ENCODE results near the gene CFAP299.

Gene CFAP299

DNA sequence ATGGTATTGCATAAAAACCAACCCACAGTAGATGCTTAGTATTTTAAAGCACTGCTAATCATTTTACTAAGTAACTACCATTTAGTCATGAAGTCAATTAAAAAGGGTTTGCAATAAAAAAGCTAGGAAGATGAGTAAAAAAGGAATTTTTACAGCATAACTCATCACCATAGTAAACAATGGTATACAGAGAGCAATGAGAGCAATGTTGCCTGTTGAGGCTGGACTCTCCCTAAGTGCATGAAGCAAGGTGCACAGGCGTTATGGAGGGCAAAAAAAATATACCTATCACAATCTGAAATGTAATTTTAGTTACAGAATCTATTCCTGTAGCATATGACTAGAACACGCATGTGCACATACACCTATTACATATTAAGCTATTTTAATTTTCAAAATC lies 565.4 kb downstream of the CFAP299 start:
- no peak for TF ChIP-seq CTCF (IDR thresholded peaks at IDR 0.05; ENCODE audit: extremely low read depth, insufficient read depth, missing control alignments)
- in situ Hi-C loops (cut with MboI; ENCODE audit: low pct_unique_long_range_greater_than_20kb, low sequenced_read_pairs, unreplicated experiment) = no loop called here
- no peak for DNase-seq (ENCODE audit: low spot score)

DNA sequence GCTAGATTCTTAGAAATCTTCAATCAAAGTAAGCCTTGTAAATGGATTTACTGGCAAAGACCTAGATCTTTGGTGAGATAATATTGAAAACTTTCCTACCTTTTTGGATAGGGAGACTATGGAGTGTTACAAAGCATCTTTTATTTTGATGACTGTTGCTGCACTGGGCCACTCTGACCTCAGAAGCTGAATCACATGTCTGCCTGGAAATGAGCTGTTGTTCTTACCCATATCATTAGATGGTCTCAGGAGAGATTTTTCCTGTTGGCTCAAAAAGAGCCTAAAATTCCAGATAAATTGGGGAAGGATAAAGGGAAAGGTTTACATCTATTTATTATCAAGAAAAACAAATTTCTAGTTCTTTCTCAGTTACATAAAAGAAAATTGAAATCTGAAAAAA lies 567.5 kb downstream of the CFAP299 start:
- no peak for DNase-seq (ENCODE audit: low spot score)
- in situ Hi-C loops (cut with MboI; ENCODE audit: low pct_unique_long_range_greater_than_20kb, low sequenced_read_pairs, unreplicated experiment) = no loop called here

DNA sequence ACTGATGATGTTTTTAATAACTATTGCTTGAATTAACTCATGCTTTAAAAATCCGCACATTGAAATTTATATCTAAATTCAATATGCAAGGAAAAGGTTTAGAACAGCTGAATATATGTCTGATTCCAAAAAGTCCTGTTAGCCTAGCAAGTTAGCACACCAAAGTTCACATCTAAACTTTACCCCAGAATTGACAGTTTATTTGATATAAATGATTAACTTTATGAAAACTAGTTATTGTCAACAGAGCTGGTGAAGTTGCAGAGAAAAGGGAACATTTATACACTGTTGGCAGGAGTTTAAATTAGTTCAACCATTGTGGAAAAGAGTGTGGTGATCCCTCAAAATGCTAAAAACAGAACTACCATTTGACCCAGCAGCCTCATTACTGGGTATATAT lies 574.4 kb downstream of the CFAP299 start:
- no peak for TF ChIP-seq CTCF (IDR thresholded peaks at IDR 0.05; ENCODE audit: extremely low read depth, insufficient read depth, missing control alignments)
- in situ Hi-C loops (cut with MboI; ENCODE audit: low pct_unique_long_range_greater_than_20kb, low sequenced_read_pairs, unreplicated experiment) = no loop called here
- no peak for DNase-seq (ENCODE audit: low spot score)

More for the DNA sequence above, 567.5 kb downstream of the CFAP299 start:
- no peak for TF ChIP-seq CTCF (IDR thresholded peaks at IDR 0.05; ENCODE audit: extremely low read depth, insufficient read depth, missing control alignments)

DNA sequence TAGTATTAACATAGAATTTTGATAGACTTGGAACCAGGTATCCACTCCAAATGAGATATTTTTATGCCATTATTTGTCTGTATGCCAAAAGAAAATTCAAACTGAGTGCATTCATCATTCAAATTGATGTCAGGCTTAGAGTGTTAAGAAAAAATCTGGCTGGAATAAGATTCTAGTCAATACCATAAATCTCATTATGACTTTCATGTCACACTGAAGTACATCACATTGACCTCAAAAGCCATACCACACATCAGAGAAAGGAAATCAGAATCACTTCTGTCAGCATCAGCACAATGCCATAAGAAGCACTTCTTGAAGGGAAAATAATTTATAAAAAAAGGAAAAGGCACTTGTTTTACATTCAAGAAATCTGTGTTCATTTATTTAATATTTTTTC lies 575.9 kb downstream of the CFAP299 start:
- in situ Hi-C loops (cut with MboI; ENCODE audit: low pct_unique_long_range_greater_than_20kb, low sequenced_read_pairs, unreplicated experiment) = no loop called here
- TF ChIP-seq CTCF (IDR thresholded peaks at IDR 0.05; ENCODE audit: extremely low read depth, insufficient read depth, missing control alignments) = no peak

DNA sequence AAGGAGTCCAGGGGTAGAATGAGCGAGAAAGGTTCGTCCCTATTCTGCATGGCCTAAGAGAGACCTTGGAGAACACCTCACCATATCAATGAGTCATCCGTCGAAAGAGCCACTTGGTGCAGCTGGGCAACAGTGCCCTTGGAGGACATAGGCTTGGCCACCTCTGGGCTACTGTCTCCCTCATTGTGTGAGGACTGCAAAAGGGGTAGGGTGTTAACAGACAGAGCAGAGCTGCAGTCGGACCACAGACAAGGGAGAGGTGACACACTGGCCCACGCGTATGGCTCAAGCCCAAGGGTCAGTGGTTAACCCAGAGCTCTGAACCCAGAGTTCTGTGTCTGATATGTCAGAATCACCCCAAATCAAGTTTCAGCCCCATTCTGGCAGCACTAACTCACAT lies 576.8 kb downstream of the CFAP299 start:
- in situ Hi-C loops (cut with MboI; ENCODE audit: low pct_unique_long_range_greater_than_20kb, low sequenced_read_pairs, unreplicated experiment) = no loop called here
- TF ChIP-seq CTCF (IDR thresholded peaks at IDR 0.05; ENCODE audit: extremely low read depth, insufficient read depth, missing control alignments) = no peak
- DNase-seq (ENCODE audit: low spot score) = no peak

More for the DNA sequence above, 575.9 kb downstream of the CFAP299 start:
- no peak for DNase-seq (ENCODE audit: low spot score)

GRCh38 chr4:80913381-80913780 lies 577.9 kb downstream of the CFAP299 start:
- DNase-seq (ENCODE audit: low spot score) = no peak
- TF ChIP-seq CTCF (IDR thresholded peaks at IDR 0.05; ENCODE audit: extremely low read depth, insufficient read depth, missing control alignments) = no peak
- in situ Hi-C loops (cut with MboI; ENCODE audit: low pct_unique_long_range_greater_than_20kb, low sequenced_read_pairs, unreplicated experiment) = no loop called here

GRCh38 chr4:80916770-80917169 lies 581.2 kb downstream of the CFAP299 start:
- no peak for TF ChIP-seq CTCF (IDR thresholded peaks at IDR 0.05; ENCODE audit: extremely low read depth, insufficient read depth, missing control alignments)
- in situ Hi-C loops (cut with MboI; ENCODE audit: low pct_unique_long_range_greater_than_20kb, low sequenced_read_pairs, unreplicated experiment) = no loop called here
- no peak for DNase-seq (ENCODE audit: low spot score)

Measured in GM13977 (cell line).